SK-N-SH treated with all-trans-retinoic acid at 6 μM for 48 hours (cell line): ENCODE measurements around the gene AP3S2.
A peak's percentile ranks its signal among the peaks of the same experiment; 100 is the strongest.

Source experiments
- ATAC-seq: fragments of 200-7000 bp; cut with Tn5 transposase; 3 replicates; pipeline ENCODE4 v1.9.1; 2020; ENCODE audit warnings: mild to moderate bottlenecking, moderate library complexity
- BACH2 ChIP-seq: fragments of 250-450 bp; sonication (Bioruptor Pico); IDR thresholded peaks from 2 replicates; pipeline ENCODE4 v1.9.0; 2021; ENCODE audit warnings: mild to moderate bottlenecking, borderline replicate concordance
- CSDC2 ChIP-seq: fragments of 250-450 bp; sonication (Bioruptor Pico); IDR thresholded peaks from 2 replicates; pipeline ENCODE4 v1.5.0; 2020; ENCODE audit warnings: mild to moderate bottlenecking, moderate library complexity
- ESRRG ChIP-seq: fragments of 250-450 bp; sonication (Bioruptor Pico); IDR thresholded peaks from 2 replicates; pipeline ENCODE4 v1.6.1; 2021; ENCODE audit warnings: mild to moderate bottlenecking
- GLIS3 ChIP-seq: fragments of 250-450 bp; sonication (Bioruptor Pico); IDR thresholded peaks from 2 replicates; pipeline ENCODE4 v1.5.0; 2020; ENCODE audit warnings: mild to moderate bottlenecking, moderate library complexity
- ISL1 ChIP-seq: fragments of 250-450 bp; sonication (Bioruptor Pico); IDR thresholded peaks from 2 replicates; pipeline ENCODE4 v2.1.2; 2022; ENCODE audit warnings: mild to moderate bottlenecking, moderate library complexity
- OSR1 ChIP-seq: fragments of 250-450 bp; sonication (Bioruptor Pico); IDR thresholded peaks from 2 replicates; pipeline ENCODE4 v1.8.0; 2022; ENCODE audit warnings: moderate library complexity, mild to moderate bottlenecking, inconsistent platforms
- PPARA ChIP-seq: fragments of 250-450 bp; sonication (Bioruptor Pico); IDR thresholded peaks from 2 replicates; pipeline ENCODE4 v1.5.0; 2020; ENCODE audit warnings: mild to moderate bottlenecking, borderline replicate concordance
- RARB ChIP-seq: fragments of 250-450 bp; sonication (Bioruptor Pico); IDR thresholded peaks from 2 replicates; pipeline ENCODE4 v1.8.0; 2021; ENCODE audit warnings: mild to moderate bottlenecking, moderate library complexity
- SNAI2 ChIP-seq: fragments of 250-450 bp; sonication (Bioruptor Pico); IDR thresholded peaks from 2 replicates; pipeline ENCODE4 v1.5.0; 2020; ENCODE audit warnings: mild to moderate bottlenecking, moderate library complexity
- ZC3H10 ChIP-seq: fragments of 250-450 bp; sonication (Bioruptor Pico); IDR thresholded peaks from 2 replicates; pipeline ENCODE4 v1.5.1; 2021; ENCODE audit warnings: mild to moderate bottlenecking, moderate library complexity
- ZNF8 ChIP-seq: fragments of 450-650 bp; formaldehyde crosslinking; IDR thresholded peaks from 2 replicates; pipeline ENCODE4 v1.5.0; 2020; ENCODE audit warnings: mild to moderate bottlenecking, moderate library complexity
- TF ChIP-seq, protein P1 (sequence below): fragments of 250-450 bp; sonication (Bioruptor Pico); IDR thresholded peaks from 2 replicates; pipeline ENCODE4 v1.8.0; 2020; ENCODE audit warnings: mild to moderate bottlenecking, moderate library complexity, borderline replicate concordance
- TF ChIP-seq, protein P2 (sequence below): fragments of 250-450 bp; sonication (Bioruptor Pico); IDR thresholded peaks from 2 replicates; pipeline ENCODE4 v1.5.1; 2020; ENCODE audit warnings: low read depth, mild to moderate bottlenecking, moderate library complexity
- TF ChIP-seq, protein P3 (sequence below): fragments of 250-450 bp; sonication (Bioruptor Pico); IDR thresholded peaks from 2 replicates; pipeline ENCODE4 v1.5.0; 2020; ENCODE audit warnings: mild to moderate bottlenecking, moderate library complexity
- TF ChIP-seq, protein P4 (sequence below): fragments of 250-450 bp; sonication (Bioruptor Pico); IDR thresholded peaks from 2 replicates; pipeline ENCODE4 v1.8.0; 2021; ENCODE audit warnings: low read depth, mild to moderate bottlenecking, moderate library complexity, borderline replicate concordance
- TF ChIP-seq, protein P5 (sequence below): fragments of 250-450 bp; sonication (Bioruptor Pico); IDR thresholded peaks from 2 replicates; pipeline ENCODE4 v1.5.1; 2021; ENCODE audit warnings: mild to moderate bottlenecking, moderate library complexity

The AP3S2 gene

DNA sequence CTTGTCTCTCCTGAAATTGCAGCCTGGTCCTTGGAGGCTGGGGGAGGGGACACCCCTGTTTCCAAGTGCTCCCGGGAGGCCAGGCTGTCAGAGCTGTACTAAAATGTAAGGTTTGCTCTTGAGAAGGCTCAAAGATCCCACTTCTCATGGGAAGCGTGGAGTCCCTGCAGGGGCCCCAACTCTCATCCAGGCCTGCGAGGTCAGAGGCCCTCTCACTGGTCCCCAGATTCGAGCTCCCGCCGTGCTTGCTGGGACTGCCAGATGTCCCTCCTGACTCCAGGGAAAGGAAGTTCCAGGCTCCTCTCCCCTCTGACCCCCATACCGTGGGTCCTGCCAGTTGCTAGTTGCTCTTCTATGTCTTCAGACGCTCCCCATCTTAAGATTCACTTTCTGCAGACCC lies 64.6 kb downstream of the AP3S2 start:
- TF ChIP-seq BACH2 (CRISPR knock-in tag) (no peak), GLIS3 (CRISPR knock-in tag) (no peak), CSDC2 (CRISPR knock-in tag) (no peak), OSR1 (CRISPR knock-in tag) (no peak), SNAI2 (CRISPR knock-in tag) (no peak), ZNF8 (CRISPR knock-in tag) (no peak), ESRRG (CRISPR knock-in tag) (no peak), ZC3H10 (CRISPR knock-in tag) (no peak), PPARA (CRISPR knock-in tag) (no peak)
- TF ChIP-seq, protein P1, sequence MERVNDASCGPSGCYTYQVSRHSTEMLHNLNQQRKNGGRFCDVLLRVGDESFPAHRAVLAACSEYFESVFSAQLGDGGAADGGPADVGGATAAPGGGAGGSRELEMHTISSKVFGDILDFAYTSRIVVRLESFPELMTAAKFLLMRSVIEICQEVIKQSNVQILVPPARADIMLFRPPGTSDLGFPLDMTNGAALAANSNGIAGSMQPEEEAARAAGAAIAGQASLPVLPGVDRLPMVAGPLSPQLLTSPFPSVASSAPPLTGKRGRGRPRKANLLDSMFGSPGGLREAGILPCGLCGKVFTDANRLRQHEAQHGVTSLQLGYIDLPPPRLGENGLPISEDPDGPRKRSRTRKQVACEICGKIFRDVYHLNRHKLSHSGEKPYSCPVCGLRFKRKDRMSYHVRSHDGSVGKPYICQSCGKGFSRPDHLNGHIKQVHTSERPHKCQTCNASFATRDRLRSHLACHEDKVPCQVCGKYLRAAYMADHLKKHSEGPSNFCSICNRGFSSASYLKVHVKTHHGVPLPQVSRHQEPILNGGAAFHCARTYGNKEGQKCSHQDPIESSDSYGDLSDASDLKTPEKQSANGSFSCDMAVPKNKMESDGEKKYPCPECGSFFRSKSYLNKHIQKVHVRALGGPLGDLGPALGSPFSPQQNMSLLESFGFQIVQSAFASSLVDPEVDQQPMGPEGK (CRISPR knock-in tag): no peak
- TF ChIP-seq, protein P2, sequence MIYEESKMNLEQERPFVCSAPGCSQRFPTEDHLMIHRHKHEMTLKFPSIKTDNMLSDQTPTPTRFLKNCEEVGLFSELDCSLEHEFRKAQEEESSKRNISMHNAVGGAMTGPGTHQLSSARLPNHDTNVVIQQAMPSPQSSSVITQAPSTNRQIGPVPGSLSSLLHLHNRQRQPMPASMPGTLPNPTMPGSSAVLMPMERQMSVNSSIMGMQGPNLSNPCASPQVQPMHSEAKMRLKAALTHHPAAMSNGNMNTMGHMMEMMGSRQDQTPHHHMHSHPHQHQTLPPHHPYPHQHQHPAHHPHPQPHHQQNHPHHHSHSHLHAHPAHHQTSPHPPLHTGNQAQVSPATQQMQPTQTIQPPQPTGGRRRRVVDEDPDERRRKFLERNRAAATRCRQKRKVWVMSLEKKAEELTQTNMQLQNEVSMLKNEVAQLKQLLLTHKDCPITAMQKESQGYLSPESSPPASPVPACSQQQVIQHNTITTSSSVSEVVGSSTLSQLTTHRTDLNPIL (CRISPR knock-in tag): no peak
- TF ChIP-seq, protein P3, sequence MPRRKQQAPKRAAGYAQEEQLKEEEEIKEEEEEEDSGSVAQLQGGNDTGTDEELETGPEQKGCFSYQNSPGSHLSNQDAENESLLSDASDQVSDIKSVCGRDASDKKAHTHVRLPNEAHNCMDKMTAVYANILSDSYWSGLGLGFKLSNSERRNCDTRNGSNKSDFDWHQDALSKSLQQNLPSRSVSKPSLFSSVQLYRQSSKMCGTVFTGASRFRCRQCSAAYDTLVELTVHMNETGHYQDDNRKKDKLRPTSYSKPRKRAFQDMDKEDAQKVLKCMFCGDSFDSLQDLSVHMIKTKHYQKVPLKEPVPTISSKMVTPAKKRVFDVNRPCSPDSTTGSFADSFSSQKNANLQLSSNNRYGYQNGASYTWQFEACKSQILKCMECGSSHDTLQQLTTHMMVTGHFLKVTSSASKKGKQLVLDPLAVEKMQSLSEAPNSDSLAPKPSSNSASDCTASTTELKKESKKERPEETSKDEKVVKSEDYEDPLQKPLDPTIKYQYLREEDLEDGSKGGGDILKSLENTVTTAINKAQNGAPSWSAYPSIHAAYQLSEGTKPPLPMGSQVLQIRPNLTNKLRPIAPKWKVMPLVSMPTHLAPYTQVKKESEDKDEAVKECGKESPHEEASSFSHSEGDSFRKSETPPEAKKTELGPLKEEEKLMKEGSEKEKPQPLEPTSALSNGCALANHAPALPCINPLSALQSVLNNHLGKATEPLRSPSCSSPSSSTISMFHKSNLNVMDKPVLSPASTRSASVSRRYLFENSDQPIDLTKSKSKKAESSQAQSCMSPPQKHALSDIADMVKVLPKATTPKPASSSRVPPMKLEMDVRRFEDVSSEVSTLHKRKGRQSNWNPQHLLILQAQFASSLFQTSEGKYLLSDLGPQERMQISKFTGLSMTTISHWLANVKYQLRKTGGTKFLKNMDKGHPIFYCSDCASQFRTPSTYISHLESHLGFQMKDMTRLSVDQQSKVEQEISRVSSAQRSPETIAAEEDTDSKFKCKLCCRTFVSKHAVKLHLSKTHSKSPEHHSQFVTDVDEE (CRISPR knock-in tag): no peak
- TF ChIP-seq, protein P4, sequence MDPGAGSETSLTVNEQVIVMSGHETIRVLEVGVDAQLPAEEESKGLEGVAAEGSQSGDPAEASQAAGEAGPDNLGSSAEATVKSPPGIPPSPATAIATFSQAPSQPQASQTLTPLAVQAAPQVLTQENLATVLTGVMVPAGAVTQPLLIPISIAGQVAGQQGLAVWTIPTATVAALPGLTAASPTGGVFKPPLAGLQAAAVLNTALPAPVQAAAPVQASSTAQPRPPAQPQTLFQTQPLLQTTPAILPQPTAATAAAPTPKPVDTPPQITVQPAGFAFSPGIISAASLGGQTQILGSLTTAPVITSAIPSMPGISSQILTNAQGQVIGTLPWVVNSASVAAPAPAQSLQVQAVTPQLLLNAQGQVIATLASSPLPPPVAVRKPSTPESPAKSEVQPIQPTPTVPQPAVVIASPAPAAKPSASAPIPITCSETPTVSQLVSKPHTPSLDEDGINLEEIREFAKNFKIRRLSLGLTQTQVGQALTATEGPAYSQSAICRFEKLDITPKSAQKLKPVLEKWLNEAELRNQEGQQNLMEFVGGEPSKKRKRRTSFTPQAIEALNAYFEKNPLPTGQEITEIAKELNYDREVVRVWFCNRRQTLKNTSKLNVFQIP (CRISPR knock-in tag): no peak
- TF ChIP-seq, protein P5, sequence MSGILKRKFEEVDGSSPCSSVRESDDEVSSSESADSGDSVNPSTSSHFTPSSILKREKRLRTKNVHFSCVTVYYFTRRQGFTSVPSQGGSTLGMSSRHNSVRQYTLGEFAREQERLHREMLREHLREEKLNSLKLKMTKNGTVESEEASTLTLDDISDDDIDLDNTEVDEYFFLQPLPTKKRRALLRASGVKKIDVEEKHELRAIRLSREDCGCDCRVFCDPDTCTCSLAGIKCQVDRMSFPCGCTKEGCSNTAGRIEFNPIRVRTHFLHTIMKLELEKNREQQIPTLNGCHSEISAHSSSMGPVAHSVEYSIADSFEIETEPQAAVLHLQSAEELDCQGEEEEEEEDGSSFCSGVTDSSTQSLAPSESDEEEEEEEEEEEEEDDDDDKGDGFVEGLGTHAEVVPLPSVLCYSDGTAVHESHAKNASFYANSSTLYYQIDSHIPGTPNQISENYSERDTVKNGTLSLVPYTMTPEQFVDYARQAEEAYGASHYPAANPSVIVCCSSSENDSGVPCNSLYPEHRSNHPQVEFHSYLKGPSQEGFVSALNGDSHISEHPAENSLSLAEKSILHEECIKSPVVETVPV: no peak
- no peak; the same call in 2 of the 3 replicates for ATAC-seq

DNA sequence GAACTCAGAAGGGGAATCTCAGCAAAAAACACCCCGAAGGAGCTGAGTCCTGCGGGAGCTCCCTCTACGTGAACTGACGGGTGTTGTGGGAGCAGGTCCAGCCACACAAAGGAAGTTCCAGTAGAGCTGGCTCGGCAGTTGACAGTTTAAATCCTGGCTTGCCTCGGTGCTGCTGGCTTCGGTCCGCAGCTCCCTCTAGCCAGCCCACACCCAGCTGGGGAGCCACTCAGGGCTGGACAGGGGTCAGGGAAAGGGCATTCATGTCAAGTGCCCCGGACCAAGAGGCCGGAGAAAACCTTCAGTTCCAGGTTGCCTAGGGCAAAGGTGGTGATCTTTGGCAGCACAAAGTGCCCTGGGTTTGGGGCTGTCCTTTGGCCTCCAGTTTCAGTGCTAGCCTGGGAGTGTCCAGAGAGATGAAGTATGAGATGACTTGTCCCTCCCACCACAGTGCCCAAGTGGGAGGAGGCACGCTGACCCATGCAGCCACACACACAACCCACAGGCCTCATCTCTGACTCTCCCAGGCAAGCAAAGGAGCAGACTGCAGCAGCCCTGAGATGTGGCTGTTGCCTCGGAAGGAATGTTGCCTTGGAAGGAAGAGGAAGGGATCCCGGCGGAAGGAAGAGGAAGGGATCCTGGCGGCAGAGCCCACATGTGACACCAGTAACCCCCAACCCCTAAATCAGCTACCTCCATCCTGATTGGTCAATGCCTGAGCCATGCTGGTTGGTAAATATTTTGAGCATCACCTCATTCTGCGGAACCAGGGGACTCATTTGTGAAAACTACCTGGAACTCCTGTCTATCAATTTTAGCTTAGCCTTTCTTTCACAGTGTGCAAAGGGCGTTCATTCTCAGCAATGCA lies 65.3 kb downstream of the AP3S2 start:
- ATAC-seq: peak; percentile 77
- TF ChIP-seq RARB: no peak
- no peak for TF ChIP-seq PPARA (CRISPR knock-in tag)
- no peak for TF ChIP-seq ISL1 (CRISPR knock-in tag)
- TF ChIP-seq, protein P2 (CRISPR knock-in tag): no peak
- TF ChIP-seq, protein P4 (CRISPR knock-in tag): no peak
- no peak for TF ChIP-seq GLIS3 (CRISPR knock-in tag)
- TF ChIP-seq, protein P1 (CRISPR knock-in tag): no peak
- TF ChIP-seq ZNF8 (CRISPR knock-in tag): no peak
- TF ChIP-seq BACH2 (CRISPR knock-in tag): no peak
- TF ChIP-seq, protein P5: no peak
- TF ChIP-seq ESRRG (CRISPR knock-in tag): no peak
- TF ChIP-seq, protein P3 (CRISPR knock-in tag): no peak
